ENCODE data around the gene OR1D5. TPM values are rescaled to one million over a fixed set of nuclear protein-coding genes. Genes with fewer than 3 reads are reported as not detected.
A peak's percentile ranks its signal among the peaks of the same experiment; 100 is the strongest.

OR1D5 gene
- total RNA-seq, 1 experiment from 2014 or later, result not detected

DNA sequence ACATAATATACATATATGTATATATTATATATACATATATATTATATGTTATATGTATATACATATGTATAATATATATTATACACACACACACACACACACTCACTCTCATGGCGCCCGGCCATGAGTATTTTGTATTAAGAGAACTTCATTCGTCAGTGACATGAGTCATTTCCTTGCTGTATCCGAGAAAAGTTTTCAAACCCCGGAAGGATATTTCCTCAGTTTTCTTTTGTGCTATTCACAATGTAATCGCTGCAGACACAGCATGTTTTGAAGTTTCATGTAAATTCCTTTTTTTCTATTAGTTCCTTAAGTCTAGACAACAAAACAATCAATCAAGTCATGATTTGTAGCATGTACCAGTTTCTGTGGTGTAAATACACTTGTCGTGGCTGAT is 33.3 kb downstream of the OR1D5 start:
- intact Hi-C loops (cut with micrococcal nuclease; ENCODE audit: unreplicated experiment) (no loop called here), in situ Hi-C loops (cut with HindIII; ENCODE audit: low pct_unique_long_range_greater_than_20kb, low sequenced_read_pairs) (no loop called here)
- ATAC-seq (no peak), DNase-seq (ENCODE audit: low read depth, low spot score) (peak; percentile 35)
- BruUV-seq (replicated peaks), result no TSS peak
- H3K4me1 ChIP-seq (ENCODE audit: control insufficient read depth, insufficient read depth, low read length), result no peaks in the 10 kb centered on the region
- no peaks in the 10 kb centered on the region for H3K9me3 ChIP-seq (ENCODE audit: control insufficient read depth, insufficient read depth, low read depth, low read length)
- no peaks in the 10 kb centered on the region for H3K36me3 ChIP-seq (ENCODE audit: control insufficient read depth, insufficient read depth, low read length)
- ChIA-PET CTCF (no interaction called here), POLR2A (no interaction called here)
- H3K27ac ChIP-seq (ENCODE audit: low read length), result no peak overlapping the region
- TF ChIP-seq SIN3A (IDR thresholded peaks at IDR 0.05; ENCODE audit: borderline replicate concordance, insufficient read depth, low read depth, low read length), result no peak
- no peak for TF ChIP-seq REST (IDR thresholded peaks at IDR 0.05; ENCODE audit: insufficient read depth in 1 of 2, low read depth in 2 of 2, low read length in 1 of 2)
- no peak for TF ChIP-seq TCF7L2 (IDR thresholded peaks at IDR 0.05; ENCODE audit: low read depth, low read length)
- H3K27me3 ChIP-seq (ENCODE audit: control insufficient read depth, insufficient read depth, low read length), result no peaks in the 10 kb centered on the region
- H3K4me3 ChIP-seq (ENCODE audit: low read depth in 2 of 2, low read length in 2 of 2), result no peak overlapping the region

DNA sequence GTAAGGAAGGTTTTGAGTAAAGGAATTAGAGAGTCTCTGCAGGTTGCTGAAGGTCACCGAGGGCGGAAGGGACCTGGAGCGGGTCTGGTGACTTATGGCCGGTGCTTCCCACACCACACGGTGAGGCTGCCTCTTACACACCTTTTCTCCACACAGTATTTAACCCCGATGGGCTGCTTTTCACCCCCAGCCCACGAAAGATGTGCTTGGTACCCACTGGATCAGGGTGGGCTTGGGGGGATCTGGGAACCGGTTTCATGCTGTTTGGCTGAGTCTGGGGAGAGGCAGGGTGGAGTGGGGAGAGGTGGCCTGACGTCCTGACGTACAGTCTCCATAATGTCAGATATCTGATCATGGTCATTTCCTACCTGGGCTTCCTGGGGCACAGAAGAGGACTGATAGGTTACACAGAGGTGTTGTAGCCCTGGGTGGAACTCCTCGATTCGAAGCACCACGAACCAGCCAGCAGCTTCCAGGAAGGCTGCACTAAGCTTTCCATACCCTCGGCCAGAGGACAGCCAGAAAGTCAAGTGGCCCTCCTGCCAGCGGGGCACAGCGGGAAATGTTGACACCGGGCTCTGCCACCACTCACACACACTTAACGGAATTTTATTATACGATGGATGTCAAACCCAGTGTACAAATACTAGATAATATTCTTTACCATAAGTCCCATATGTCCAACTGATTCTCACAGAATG is 34.0 kb downstream of the OR1D5 start:
- in situ Hi-C loops (cut with HindIII; ENCODE audit: low pct_unique_long_range_greater_than_20kb, low sequenced_read_pairs) (no loop called here), intact Hi-C loops (cut with micrococcal nuclease; ENCODE audit: unreplicated experiment) (no loop called here)
- no peak overlapping the region for H3K27ac ChIP-seq (ENCODE audit: low read length)
- H3K9me3 ChIP-seq (ENCODE audit: control insufficient read depth, insufficient read depth, low read depth, low read length), result no peaks in the 10 kb centered on the region
- no TSS peak for BruUV-seq (replicated peaks)
- ChIA-PET POLR2A (no interaction called here), CTCF (no interaction called here)
- H3K4me1 ChIP-seq (ENCODE audit: control insufficient read depth, insufficient read depth, low read length), result no peaks in the 10 kb centered on the region
- H3K4me3 ChIP-seq (ENCODE audit: low read depth in 2 of 2, low read length in 2 of 2), result no peak overlapping the region
- no peaks in the 10 kb centered on the region for H3K27me3 ChIP-seq (ENCODE audit: control insufficient read depth, insufficient read depth, low read length)
- TF ChIP-seq POLR2AphosphoS5 (IDR thresholded peaks at IDR 0.05; ENCODE audit: low read depth, low read length) (no peak), TCF7L2 (IDR thresholded peaks at IDR 0.05; ENCODE audit: low read depth, low read length) (no peak), REST (IDR thresholded peaks at IDR 0.05; ENCODE audit: insufficient read depth in 1 of 2, low read depth in 2 of 2, low read length in 1 of 2) (no peak), SIN3A (IDR thresholded peaks at IDR 0.05; ENCODE audit: borderline replicate concordance, insufficient read depth, low read depth, low read length) (no peak), CTCF (IDR thresholded peaks at IDR 0.05) (no peak)
- ATAC-seq, result no peak
- no peaks in the 10 kb centered on the region for H3K36me3 ChIP-seq (ENCODE audit: control insufficient read depth, insufficient read depth, low read length)
- DNase-seq (ENCODE audit: low read depth, low spot score), result no peak
